Vagina (tissue), 2 donors: ENCODE data around the gene TMBIM1. TPM values are rescaled to one million over a fixed set of nuclear protein-coding genes. Genes with fewer than 3 reads are reported as not detected.

Experiments used
- DNase-seq, 2 donors: peaks; one replicate each; pipeline ENCODE4 v3.0.0-alpha.2; 2017; ENCODE audit errors: extremely low spot score in 2 of 2
- H3K27ac ChIP-seq: fragments of 200-600 bp; sonication (generic); one replicate; pipeline ENCODE4 v1.5.1; 2019
- H3K27me3 ChIP-seq: fragments of 200-600 bp; sonication (generic); one replicate; pipeline ENCODE4 v1.5.1; 2019
- H3K36me3 ChIP-seq, 2 donors: fragments of 200-600 bp; sonication (generic); one replicate each; pipeline ENCODE4 v1.5.1; 2017 to 2019
- H3K4me1 ChIP-seq: fragments of 200-600 bp; sonication (generic); one replicate; pipeline ENCODE4 v1.5.1; 2019
- H3K4me3 ChIP-seq, 2 donors: fragments of 200-600 bp; sonication (generic); 1 replicate in 1 of 2; 2 replicates in 1 of 2; pipeline ENCODE4 v1.5.1; 2016 to 2019
- H3K9me3 ChIP-seq: fragments of 200-600 bp; sonication (generic); one replicate; pipeline ENCODE4 v1.5.1; 2019
- CTCF ChIP-seq, 3 experiments: fragments of 450-650 bp in 2 of 3; fragments of 200-600 bp in 1 of 3; sonication (generic) in 1 of 3; IDR thresholded peaks; one replicate each; pipeline ENCODE4 v1.5.1; 2017 to 2019; ENCODE audit warnings: antibody characterized with exemption in 3 of 3, mild to moderate bottlenecking in 2 of 3, moderate library complexity in 2 of 3
- POLR2A ChIP-seq, 2 donors: fragments of 450-650 bp; IDR thresholded peaks; one replicate each; pipeline ENCODE4 v1.6.1; 2017; ENCODE audit warnings: antibody characterized with exemption in 2 of 2, mild to moderate bottlenecking in 2 of 2, moderate library complexity in 2 of 2
- POLR2AphosphoS5 ChIP-seq, 2 donors: sonication (generic); formaldehyde crosslinking; IDR thresholded peaks; one replicate each; pipeline ENCODE4 v1.9.0; 2017; ENCODE audit warnings: antibody characterized with exemption in 2 of 2, mild to moderate bottlenecking in 2 of 2, low read depth in 1 of 2; ENCODE audit not compliant: insufficient read depth in 1 of 2
- intact Hi-C: fragments of 100-400 bp; cut with DNase I; formaldehyde crosslinking; loops from one replicate; pipeline ENCODE4 v1.15.1; 2023
- total RNA-seq: library from RNA; depleted of rRNA; stranded (reverse); fragments of >200 nt; gene quantifications from one replicate; pipeline ENCODE4 v1.2.3, GENCODE V29; 2016

TMBIM1 gene
- total RNA-seq, 1 donor from 2014 or later = 232 TPM

- Histone ChIP-seq H3K4me1 (peaks cover 68% of the 10 kb centered on the region), H3K27ac (peak overlapping the region; percentile 100), H3K4me3 (no peak overlapping the region), H3K36me3 (no peaks in the 10 kb centered on the region), H3K9me3 (no peaks in the 10 kb centered on the region), H3K27me3 (no peaks in the 10 kb centered on the region)
- no peak for TF ChIP-seq CTCF (IDR thresholded peaks at IDR 0.05)
- no peak for TF ChIP-seq POLR2AphosphoS5 (IDR thresholded peaks at IDR 0.05; ENCODE audit: insufficient read depth in 1 of 2, low read depth in 1 of 2)
- no peak for TF ChIP-seq POLR2A (IDR thresholded peaks at IDR 0.05)
- intact Hi-C loops = no loop called here
- DNase-seq = no peak
Measured at GRCh38 chr2:218295029-218295428, 2.7 kb upstream of the TMBIM1 start.

- H3K27me3 ChIP-seq = no peaks in the 10 kb centered on the region
- DNase-seq = no peak
- no peaks in the 10 kb centered on the region for H3K36me3 ChIP-seq
- no peak overlapping the region for H3K4me3 ChIP-seq
- H3K9me3 ChIP-seq = no peaks in the 10 kb centered on the region
- peak overlapping the region; percentile 100 for H3K27ac ChIP-seq
- TF ChIP-seq POLR2AphosphoS5 (IDR thresholded peaks at IDR 0.05; ENCODE audit: insufficient read depth in 1 of 2, low read depth in 1 of 2) = no peak
- intact Hi-C loops = loop anchor here (5.0 kb wide), 1 partner anchor 103 kb away; the partner anchor contains the start of gene CTDSP1
- peaks cover 73% of the 10 kb centered on the region for H3K4me1 ChIP-seq
Measured at GRCh38 chr2:218294430-218295022, 2.2 kb upstream of the TMBIM1 start.

GRCh38 chr2:218293715-218294429, 1.6 kb upstream of the TMBIM1 start:
- intact Hi-C loops = loop anchor here (5.0 kb wide), 1 partner anchor 103 kb away; the partner anchor contains the start of gene CTDSP1
- no peak for DNase-seq
- peak overlapping the region; percentile 100 for H3K27ac ChIP-seq

GRCh38 chr2:218291318-218292047, 820 bp downstream of the TMBIM1 start:
- Histone ChIP-seq H3K4me3 (peak overlapping the region; percentile 68 to 99), H3K27ac (peak overlapping the region; percentile 100), H3K9me3 (no peaks in the 10 kb centered on the region), H3K27me3 (no peaks in the 10 kb centered on the region), H3K36me3 (no peaks in the 10 kb centered on the region), H3K4me1 (peaks cover 83% of the 10 kb centered on the region)
- TF ChIP-seq CTCF (IDR thresholded peaks at IDR 0.05) (no peak), POLR2A (IDR thresholded peaks at IDR 0.05) (no peak), POLR2AphosphoS5 (IDR thresholded peaks at IDR 0.05; ENCODE audit: insufficient read depth in 1 of 2, low read depth in 1 of 2) (no peak)
- no peak for DNase-seq
- intact Hi-C loops = loop anchor here (5.0 kb wide), 1 partner anchor 106 kb away; the partner anchor contains the start of gene CTDSP1

More at GRCh38 chr2:218293715-218294429, 1.6 kb upstream of the TMBIM1 start:
- H3K4me1 ChIP-seq = peaks cover 80% of the 10 kb centered on the region
- TF ChIP-seq POLR2AphosphoS5 (IDR thresholded peaks at IDR 0.05; ENCODE audit: insufficient read depth in 1 of 2, low read depth in 1 of 2) = no peak
- no peak for TF ChIP-seq CTCF (IDR thresholded peaks at IDR 0.05)
- no peak for TF ChIP-seq POLR2A (IDR thresholded peaks at IDR 0.05)
- no peaks in the 10 kb centered on the region for H3K36me3 ChIP-seq
- no peak overlapping the region for H3K4me3 ChIP-seq
- no peaks in the 10 kb centered on the region for H3K27me3 ChIP-seq
- no peaks in the 10 kb centered on the region for H3K9me3 ChIP-seq
